Keratinocyte (primary cell): ENCODE data around the gene EIF3A. TPM values are rescaled to one million over a fixed set of nuclear protein-coding genes. Genes with fewer than 3 reads are reported as not detected.

ENCODE experiments used
- DNase-seq: peaks from one replicate; pipeline ENCODE4 v3.0.0-alpha.2; 2011; ENCODE audit warnings: low read depth, missing footprints, low spot score
- FAIRE-seq: peaks from 2 replicates; lab custom pipeline; 2011; peaks lifted over from hg19 to GRCh38; lab: Jason Lieb, UNC
- H2AFZ ChIP-seq: 2 replicates; pipeline ENCODE4 v1.6.0; 2012; ENCODE audit warnings: low read length, control low read depth, inconsistent platforms; ENCODE audit not compliant: control insufficient read depth
- H3K27ac ChIP-seq: 2 replicates; pipeline ENCODE4 v1.5.1; 2011; ENCODE audit warnings: low read length; ENCODE audit not compliant: control insufficient read depth, insufficient read depth
- H3K27me3 ChIP-seq: 3 replicates; pipeline ENCODE4 v1.6.0; 2011; ENCODE audit warnings: low read length; ENCODE audit not compliant: control insufficient read depth, insufficient read depth; ENCODE audit errors: extremely low read depth
- H3K36me3 ChIP-seq, 2 experiments: 2 replicates in 1 of 2; 3 replicates in 1 of 2; pipeline ENCODE4 v1.5.1; 2011; ENCODE audit warnings: low read length in 2 of 2, mild to moderate bottlenecking in 1 of 2; ENCODE audit not compliant: control insufficient read depth in 2 of 2, insufficient read depth in 2 of 2; ENCODE audit errors: extremely low read depth in 1 of 2
- H3K4me1 ChIP-seq: 3 replicates; pipeline ENCODE4 v1.5.1; 2011; ENCODE audit warnings: low read length; ENCODE audit not compliant: control insufficient read depth, insufficient read depth; ENCODE audit errors: extremely low read depth
- H3K4me2 ChIP-seq: 3 replicates; pipeline ENCODE4 v1.6.0; 2011; ENCODE audit warnings: low read depth, low read length; ENCODE audit not compliant: control insufficient read depth, insufficient read depth; ENCODE audit errors: extremely low read depth
- H3K4me3 ChIP-seq, 3 experiments: fragments of 200-600 bp in 1 of 3; sonication (generic) in 1 of 3; 2 replicates in 2 of 3; 3 replicates in 1 of 3; pipeline ENCODE4 v1.5.1; 2011 to 2016; ENCODE audit warnings: low read length in 3 of 3, mild to moderate bottlenecking in 3 of 3, control low read depth in 2 of 3, inconsistent platforms in 1 of 3, low read depth in 1 of 3, mixed read lengths in 1 of 3, mixed run types in 1 of 3, moderate library complexity in 1 of 3; ENCODE audit not compliant: control insufficient read depth in 2 of 3, insufficient read depth in 2 of 3; ENCODE audit errors: extremely low read depth in 1 of 3
- H3K79me2 ChIP-seq: 2 replicates; pipeline ENCODE4 v1.6.0; 2012; ENCODE audit warnings: low read length; ENCODE audit not compliant: control insufficient read depth, insufficient read depth
- H3K9ac ChIP-seq: 3 replicates; pipeline ENCODE4 v1.6.0; 2011; ENCODE audit warnings: low read length; ENCODE audit not compliant: control insufficient read depth, insufficient read depth; ENCODE audit errors: extremely low read depth
- H3K9me1 ChIP-seq: 3 replicates; pipeline ENCODE4 v1.6.0; 2011; ENCODE audit warnings: low read length; ENCODE audit not compliant: control insufficient read depth, insufficient read depth; ENCODE audit errors: extremely low read depth
- H3K9me3 ChIP-seq: 2 replicates; pipeline ENCODE4 v1.5.1; 2012; ENCODE audit warnings: low read depth, low read length; ENCODE audit not compliant: control insufficient read depth
- H4K20me1 ChIP-seq: 3 replicates; pipeline ENCODE4 v1.6.0; 2011; ENCODE audit warnings: low read length; ENCODE audit not compliant: control insufficient read depth, insufficient read depth; ENCODE audit errors: extremely low read depth
- CTCF ChIP-seq, 3 experiments: IDR thresholded peaks in 1 of 3; conservative IDR thresholded peaks in 1 of 3; optimal IDR thresholded peaks in 1 of 3; 2 replicates in 2 of 3; 3 replicates in 1 of 3; pipeline versions ENCODE3 to v1.5.1; 2011; ENCODE audit warnings: low read length in 3 of 3, mild to moderate bottlenecking in 3 of 3, moderate library complexity in 2 of 3, control low read depth in 1 of 3, inconsistent platforms in 1 of 3; ENCODE audit not compliant: insufficient read depth in 2 of 3; ENCODE audit errors: extremely low read depth in 1 of 3
- EZH2 ChIP-seq: IDR thresholded peaks from one replicate; pipeline ENCODE4 v1.6.1; 2012; ENCODE audit warnings: inconsistent platforms, mild to moderate bottlenecking, low read length, moderate library complexity
- dilution Hi-C: fragments of 300-500 bp; cut with MboI; formaldehyde crosslinking; loops from one replicate; pipeline ENCODE4 v1.7.0; 2020; ENCODE audit warnings: low sequenced_read_pairs; ENCODE audit not compliant: extremely low pct_ligation_motif_present
- polyA plus RNA-seq, 5 experiments: library from polyadenylated mRNA; depleted of rRNA in 3 of 5; stranded (reverse) in 3 of 5; stranded (forward) in 1 of 5; unstranded in 1 of 5; fragments of >200 nt; gene quantifications; 1 replicate in 1 of 5; 2 replicates in 3 of 5; 3 replicates in 1 of 5; pipeline versions ENCODE4 v1.2.1 to v1.2.3, GENCODE V29; 2011 to 2012; ENCODE audit warnings: missing spikeins in 2 of 5, low read depth in 1 of 5, low replicate concordance in 1 of 5

The EIF3A gene
- polyA plus RNA-seq, 1 donor (not counting 4 experiments of a cell fraction or from before 2014, with no cell fraction given) = 84.4 TPM

GRCh38 chr10:118993214-118993613 is 87.4 kb downstream of the EIF3A start:
- Histone ChIP-seq H3K9ac (no peak overlapping the region), H3K79me2 (no peaks in the 10 kb centered on the region), H3K27me3 (no peaks in the 10 kb centered on the region), H4K20me1 (no peaks in the 10 kb centered on the region), H3K9me1 (no peaks in the 10 kb centered on the region), H3K36me3 (no peaks in the 10 kb centered on the region), H3K9me3 (no peaks in the 10 kb centered on the region), H3K4me3 (no peak overlapping the region), H3K4me1 (no peaks in the 10 kb centered on the region), H2AFZ (no peak overlapping the region), H3K4me2 (no peak overlapping the region), H3K27ac (no peak overlapping the region)
- DNase-seq (no peak), FAIRE-seq (no peak)
- dilution Hi-C loops = no loop called here
- TF ChIP-seq CTCF (optimal IDR thresholded peaks at IDR 0.05 in 1 of 3, IDR thresholded peaks at IDR 0.05 in 1 of 3, conservative IDR thresholded peaks at IDR 0.05 in 1 of 3; ENCODE audit: extremely low read depth in 1 of 3, insufficient read depth in 2 of 3, low read length in 3 of 3) (no peak), EZH2 (no peak)

DNA sequence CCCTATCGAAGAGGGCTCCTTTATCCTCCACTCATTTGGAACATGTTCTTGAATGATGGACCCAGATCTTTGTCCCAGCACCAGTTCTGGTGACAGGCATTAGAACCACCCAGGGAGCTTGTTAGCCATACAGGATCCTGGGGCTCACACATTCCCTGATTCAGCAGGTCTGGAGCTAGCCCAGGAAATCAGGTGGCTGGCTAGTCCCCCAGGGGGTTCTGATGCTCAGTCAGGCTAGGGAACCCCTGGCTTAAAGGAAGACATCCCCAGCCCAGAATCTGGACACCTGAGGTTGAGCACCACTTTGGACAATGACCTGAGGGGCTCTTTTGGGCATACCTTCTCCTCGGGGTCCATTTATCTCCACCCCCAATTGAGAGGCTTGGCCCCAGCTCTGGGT is 88.1 kb downstream of the EIF3A start:
- Histone ChIP-seq H3K27me3 (no peaks in the 10 kb centered on the region), H3K4me1 (no peaks in the 10 kb centered on the region), H3K4me3 (no peak overlapping the region), H3K27ac (no peak overlapping the region), H3K79me2 (no peaks in the 10 kb centered on the region), H3K4me2 (no peak overlapping the region), H3K9me1 (no peaks in the 10 kb centered on the region), H2AFZ (no peak overlapping the region), H4K20me1 (no peaks in the 10 kb centered on the region), H3K9ac (no peak overlapping the region), H3K36me3 (no peaks in the 10 kb centered on the region), H3K9me3 (no peaks in the 10 kb centered on the region)
- no peak for TF ChIP-seq EZH2
- DNase-seq (no peak), FAIRE-seq (no peak)
- dilution Hi-C loops = no loop called here

- DNase-seq = no peak
- no peak overlapping the region for H3K27ac ChIP-seq
- no peak overlapping the region for H3K4me3 ChIP-seq
- no peaks in the 10 kb centered on the region for H3K4me1 ChIP-seq
- TF ChIP-seq EZH2 (no peak), CTCF (optimal IDR thresholded peaks at IDR 0.05 in 1 of 3, IDR thresholded peaks at IDR 0.05 in 1 of 3, conservative IDR thresholded peaks at IDR 0.05 in 1 of 3; ENCODE audit: extremely low read depth in 1 of 3, insufficient read depth in 2 of 3, low read length in 3 of 3) (no peak)
- H3K9me3 ChIP-seq = no peaks in the 10 kb centered on the region
- no peak overlapping the region for H2AFZ ChIP-seq
- no peak overlapping the region for H3K9ac ChIP-seq
- H4K20me1 ChIP-seq = no peaks in the 10 kb centered on the region
- H3K36me3 ChIP-seq = no peaks in the 10 kb centered on the region
- dilution Hi-C loops = no loop called here
- no peaks in the 10 kb centered on the region for H3K27me3 ChIP-seq
- no peaks in the 10 kb centered on the region for H3K79me2 ChIP-seq
- H3K4me2 ChIP-seq = no peak overlapping the region
- no peaks in the 10 kb centered on the region for H3K9me1 ChIP-seq
- FAIRE-seq = no peak
Observed at GRCh38 chr10:118990326-118990725, 90.3 kb downstream of the EIF3A start.
